ENCODE data around the gene MRPS18C.
"Not testable (repeated sequence)": the region's sequence is repeated elsewhere in the genome, so short reads cannot be mapped to it uniquely, and the experiment has no call there.

Gene MRPS18C

DNA sequence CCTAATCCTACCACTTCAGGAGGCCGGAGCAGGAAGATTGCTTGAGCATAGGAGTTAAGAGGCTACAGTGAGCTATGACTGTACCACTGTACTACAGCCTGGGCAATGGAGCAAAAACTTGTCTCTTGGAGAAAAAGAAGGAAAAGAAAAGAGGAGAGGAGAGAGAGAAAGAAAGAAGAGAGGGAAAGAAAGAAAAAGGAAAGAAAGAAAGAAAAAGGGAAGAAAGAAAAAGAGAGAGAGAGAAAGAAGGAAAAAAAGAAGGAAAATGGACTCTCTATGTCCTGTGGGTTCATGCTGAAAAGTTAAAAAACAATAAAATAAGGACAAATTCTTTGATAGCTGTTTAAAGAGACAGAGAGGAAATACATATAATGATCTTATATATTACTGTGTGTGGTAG is 42.3 kb downstream of the MRPS18C start:
- TF ChIP-seq, protein P1, sequence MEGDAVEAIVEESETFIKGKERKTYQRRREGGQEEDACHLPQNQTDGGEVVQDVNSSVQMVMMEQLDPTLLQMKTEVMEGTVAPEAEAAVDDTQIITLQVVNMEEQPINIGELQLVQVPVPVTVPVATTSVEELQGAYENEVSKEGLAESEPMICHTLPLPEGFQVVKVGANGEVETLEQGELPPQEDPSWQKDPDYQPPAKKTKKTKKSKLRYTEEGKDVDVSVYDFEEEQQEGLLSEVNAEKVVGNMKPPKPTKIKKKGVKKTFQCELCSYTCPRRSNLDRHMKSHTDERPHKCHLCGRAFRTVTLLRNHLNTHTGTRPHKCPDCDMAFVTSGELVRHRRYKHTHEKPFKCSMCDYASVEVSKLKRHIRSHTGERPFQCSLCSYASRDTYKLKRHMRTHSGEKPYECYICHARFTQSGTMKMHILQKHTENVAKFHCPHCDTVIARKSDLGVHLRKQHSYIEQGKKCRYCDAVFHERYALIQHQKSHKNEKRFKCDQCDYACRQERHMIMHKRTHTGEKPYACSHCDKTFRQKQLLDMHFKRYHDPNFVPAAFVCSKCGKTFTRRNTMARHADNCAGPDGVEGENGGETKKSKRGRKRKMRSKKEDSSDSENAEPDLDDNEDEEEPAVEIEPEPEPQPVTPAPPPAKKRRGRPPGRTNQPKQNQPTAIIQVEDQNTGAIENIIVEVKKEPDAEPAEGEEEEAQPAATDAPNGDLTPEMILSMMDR (IDR thresholded peaks at IDR 0.05; ENCODE audit: low read depth, low read length, missing control alignments) = no peak
- H3K4me3 ChIP-seq (ENCODE audit: low read depth, low read length) = no peak overlapping the region
- no peak for DNase-seq (ENCODE audit: low read depth)

DNA sequence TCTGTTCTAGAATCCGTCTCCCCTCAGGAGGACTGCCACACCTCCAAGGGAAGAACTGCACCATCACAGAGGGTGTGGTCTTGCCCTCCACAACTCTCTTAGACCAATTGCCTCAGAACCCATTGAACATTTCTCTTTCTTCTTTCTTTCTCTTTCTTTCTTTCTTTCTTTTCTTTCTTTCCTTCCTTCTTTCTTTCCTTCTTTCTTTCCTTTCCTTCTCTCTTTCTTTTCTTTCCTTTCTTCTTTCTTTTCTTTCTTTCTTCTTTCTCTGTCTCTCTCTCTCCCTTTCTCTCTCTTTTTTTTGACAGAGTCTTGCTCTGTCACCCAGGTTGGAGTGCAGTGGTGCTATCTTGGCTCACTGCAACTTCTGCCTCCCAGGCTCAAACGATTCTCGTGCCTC is 45.8 kb downstream of the MRPS18C start:
- not testable (repeated sequence) for DNase-seq (ENCODE audit: low read depth); H3K4me3 ChIP-seq (ENCODE audit: low read depth, low read length)

DNA sequence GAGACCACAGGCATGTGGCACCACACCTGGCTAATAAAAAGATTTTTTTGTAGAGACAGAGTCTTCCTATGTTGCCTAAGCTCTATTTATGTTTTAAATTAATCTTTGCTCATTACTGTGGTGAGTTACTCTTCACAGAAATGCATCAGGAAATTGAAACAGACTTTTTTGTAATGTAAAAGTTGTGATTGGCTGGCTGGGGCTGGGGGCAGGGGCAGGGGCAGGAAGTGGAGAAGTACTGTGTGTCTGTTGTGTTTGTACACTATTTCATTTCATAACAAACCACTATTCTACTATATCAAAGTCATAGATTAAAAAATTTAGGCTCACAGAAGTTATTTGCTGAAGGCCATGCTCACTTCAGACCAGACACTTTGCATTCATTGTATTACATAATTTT is 48.1 kb downstream of the MRPS18C start:
- H3K4me3 ChIP-seq (ENCODE audit: low read depth, low read length) = no peak overlapping the region
- DNase-seq (ENCODE audit: low read depth) = no peak
- TF ChIP-seq, protein P1 (IDR thresholded peaks at IDR 0.05; ENCODE audit: low read depth, low read length, missing control alignments) = no peak

DNA sequence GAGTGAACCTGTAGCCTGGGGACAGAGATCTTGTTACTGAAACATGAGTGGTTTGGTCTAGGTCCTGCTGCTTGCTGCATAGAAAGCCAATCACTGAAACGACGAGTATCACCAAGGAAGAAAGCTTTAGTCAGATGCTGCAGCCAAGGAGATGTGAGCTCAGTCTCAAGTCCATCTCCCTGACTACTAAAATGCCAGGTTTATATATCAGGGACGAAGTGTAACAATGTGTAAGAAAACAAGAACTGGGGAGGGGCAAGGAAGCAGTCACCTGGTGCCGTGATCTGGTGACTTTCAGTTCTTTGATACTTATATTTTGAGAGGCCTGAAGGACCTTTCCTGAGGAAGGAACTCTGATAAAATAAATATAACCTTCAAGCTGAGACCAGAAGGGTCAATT is 48.6 kb downstream of the MRPS18C start:
- H3K4me3 ChIP-seq (ENCODE audit: low read depth, low read length) = no peak overlapping the region
- TF ChIP-seq, protein P1 (IDR thresholded peaks at IDR 0.05; ENCODE audit: low read depth, low read length, missing control alignments) = no peak
- no peak for DNase-seq (ENCODE audit: low read depth)

DNA sequence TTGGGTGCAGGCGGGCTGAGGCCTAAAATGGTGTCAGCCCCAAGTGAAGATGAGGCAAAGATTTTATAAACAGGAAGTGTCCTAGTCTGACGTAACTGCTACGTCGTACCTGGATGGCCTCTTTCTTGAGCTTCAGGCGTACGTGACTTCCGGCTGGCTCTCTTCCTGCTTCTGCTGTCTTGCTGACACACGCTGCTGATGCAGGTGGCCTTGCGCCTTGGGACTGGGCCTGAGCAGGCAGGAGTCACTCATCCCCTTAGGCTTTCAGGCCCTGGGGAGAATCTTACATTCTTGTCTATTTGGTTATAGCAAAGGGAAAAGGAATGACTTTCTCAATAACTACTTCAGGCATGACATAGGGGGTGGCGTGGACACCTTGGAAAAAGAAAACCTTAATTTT is 49.1 kb downstream of the MRPS18C start:
- DNase-seq (ENCODE audit: low read depth) = no peak
- TF ChIP-seq, protein P1 (IDR thresholded peaks at IDR 0.05; ENCODE audit: low read depth, low read length, missing control alignments) = no peak
- H3K4me3 ChIP-seq (ENCODE audit: low read depth, low read length) = no peak overlapping the region

DNA sequence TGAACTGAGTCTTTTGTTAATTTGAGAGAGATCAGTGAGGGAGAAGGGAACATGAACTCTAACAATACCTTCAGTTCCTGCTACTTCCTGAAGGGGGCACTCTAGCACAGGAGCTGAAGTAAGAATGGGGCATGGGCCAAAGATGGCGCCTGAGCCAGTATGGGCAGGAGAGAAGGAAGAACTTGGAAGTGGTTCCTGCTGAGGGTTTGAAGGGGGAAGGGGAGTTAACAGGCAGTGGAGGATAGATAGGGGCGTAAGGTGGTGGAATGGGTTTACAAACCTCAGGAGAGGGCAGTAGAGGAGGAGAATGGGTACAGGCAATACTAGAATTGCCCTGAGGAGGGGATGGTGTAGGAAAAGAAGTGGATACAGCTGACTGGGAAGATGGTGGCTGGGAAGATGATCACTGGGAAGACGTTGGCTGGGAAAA is 53.3 kb downstream of the MRPS18C start:
- not testable (repeated sequence) for DNase-seq (ENCODE audit: low read depth)
- TF ChIP-seq, protein P1 (IDR thresholded peaks at IDR 0.05; ENCODE audit: low read depth, low read length, missing control alignments) = peak; percentile 75

DNA sequence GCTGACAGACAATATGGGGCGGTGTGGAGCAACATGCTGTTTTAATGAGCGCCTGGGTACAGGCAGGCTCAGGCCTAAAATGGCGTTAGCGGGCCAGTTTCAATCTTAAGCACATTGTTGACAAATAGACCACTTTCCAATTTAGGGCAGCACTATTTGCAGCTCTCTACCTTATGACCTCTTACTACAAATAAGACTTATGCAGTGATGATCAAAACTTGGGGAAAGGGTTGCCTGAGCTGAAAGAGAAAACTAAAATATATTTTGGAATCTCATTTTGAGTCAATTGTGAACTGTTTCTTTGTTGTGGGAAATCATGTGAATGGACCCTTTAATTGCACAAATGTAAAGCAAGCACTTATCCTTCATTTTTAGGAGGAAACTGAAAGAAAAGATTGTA is 54.6 kb downstream of the MRPS18C start:
- no peak for DNase-seq (ENCODE audit: low read depth)
- TF ChIP-seq, protein P1 (IDR thresholded peaks at IDR 0.05; ENCODE audit: low read depth, low read length, missing control alignments) = no peak
- no peak overlapping the region for H3K4me3 ChIP-seq (ENCODE audit: low read depth, low read length)

More for the DNA sequence above, 53.3 kb downstream of the MRPS18C start:
- not testable (repeated sequence) for H3K4me3 ChIP-seq (ENCODE audit: low read depth, low read length)
